Measurements from ENCODE around the gene CELSR1.

The CELSR1 gene

GRCh38 chr22:46452195-46453005 is 85.0 kb downstream of the CELSR1 start:
- TF ChIP-seq CTCF (IDR thresholded peaks at IDR 0.05; ENCODE audit: low read depth, low read length, missing control alignments) = no peak
- DNase-seq = no peak
- in situ Hi-C loops (cut with HindIII; ENCODE audit: low pct_ligation_motif_present, low sequenced_read_pairs) = no loop called here
- peaks cover 2% of the 10 kb centered on the region for H3K27me3 ChIP-seq (replicated peaks)
- H3K36me3 ChIP-seq (replicated peaks) = no peaks in the 10 kb centered on the region
- no peak overlapping the region for H3K4me3 ChIP-seq (ENCODE audit: low read depth, low read length)
- H3K27ac ChIP-seq = no peak overlapping the region

- in situ Hi-C loops (cut with HindIII; ENCODE audit: low pct_ligation_motif_present, low sequenced_read_pairs) = no loop called here
- H3K36me3 ChIP-seq (replicated peaks) = no peaks in the 10 kb centered on the region
These were observed 85.7 kb downstream of the CELSR1 start for GRCh38 chr22:46451741-46452140.

GRCh38 chr22:46450931-46451561 is 86.4 kb downstream of the CELSR1 start:
- peaks cover 2% of the 10 kb centered on the region for H3K27me3 ChIP-seq (replicated peaks)
- no peaks in the 10 kb centered on the region for H3K36me3 ChIP-seq (replicated peaks)
- no peak for DNase-seq
- in situ Hi-C loops (cut with HindIII; ENCODE audit: low pct_ligation_motif_present, low sequenced_read_pairs) = no loop called here
- H3K4me3 ChIP-seq (ENCODE audit: low read depth, low read length) = no peak overlapping the region
- no peak overlapping the region for H3K27ac ChIP-seq
- no peak for TF ChIP-seq CTCF (IDR thresholded peaks at IDR 0.05; ENCODE audit: low read depth, low read length, missing control alignments)

More at GRCh38 chr22:46451741-46452140, 85.7 kb downstream of the CELSR1 start:
- Histone ChIP-seq H3K27me3 (replicated peaks) (peaks cover 2% of the 10 kb centered on the region), H3K27ac (no peak overlapping the region), H3K4me3 (ENCODE audit: low read depth, low read length) (no peak overlapping the region)
- no peak for TF ChIP-seq CTCF (IDR thresholded peaks at IDR 0.05; ENCODE audit: low read depth, low read length, missing control alignments)
- DNase-seq = no peak

- H3K4me3 ChIP-seq (ENCODE audit: low read depth, low read length) = no peak overlapping the region
- H3K27ac ChIP-seq = no peak overlapping the region
- no peak for TF ChIP-seq CTCF (IDR thresholded peaks at IDR 0.05; ENCODE audit: low read depth, low read length, missing control alignments)
- no peak for DNase-seq
- H3K27me3 ChIP-seq (replicated peaks) = peaks cover 2% of the 10 kb centered on the region
- H3K36me3 ChIP-seq (replicated peaks) = no peaks in the 10 kb centered on the region
- in situ Hi-C loops (cut with HindIII; ENCODE audit: low pct_ligation_motif_present, low sequenced_read_pairs) = no loop called here
These were observed 87.3 kb downstream of the CELSR1 start for GRCh38 chr22:46449974-46450745.

GRCh38 chr22:46449116-46449691 is 88.2 kb downstream of the CELSR1 start:
- no peaks in the 10 kb centered on the region for H3K36me3 ChIP-seq (replicated peaks)
- in situ Hi-C loops (cut with HindIII; ENCODE audit: low pct_ligation_motif_present, low sequenced_read_pairs) = no loop called here
- DNase-seq = no peak
- no peak overlapping the region for H3K4me3 ChIP-seq (ENCODE audit: low read depth, low read length)
- peaks cover 2% of the 10 kb centered on the region for H3K27me3 ChIP-seq (replicated peaks)
- no peak overlapping the region for H3K27ac ChIP-seq
- TF ChIP-seq CTCF (IDR thresholded peaks at IDR 0.05; ENCODE audit: low read depth, low read length, missing control alignments) = no peak

All from brain microvascular endothelial cell (primary cell).